Gastroesophageal sphincter (tissue), 3 donors: ENCODE measurements around the gene TMEM108.

Source experiments
- CTCF ChIP-seq, 4 experiments: fragments of 200-600 bp in 2 of 4; fragments of 450-650 bp in 2 of 4; sonication (generic) in 1 of 4; IDR thresholded peaks; one replicate each; pipeline ENCODE4 v1.5.1; 2017 to 2019; ENCODE audit warnings: antibody characterized with exemption in 4 of 4, mild to moderate bottlenecking in 2 of 4, moderate library complexity in 2 of 4
- POLR2A ChIP-seq, 2 donors: fragments of 450-650 bp; IDR thresholded peaks; one replicate each; pipeline ENCODE4 v1.6.1; 2017; ENCODE audit warnings: antibody characterized with exemption in 2 of 2, mild to moderate bottlenecking in 2 of 2, moderate library complexity in 1 of 2
- POLR2AphosphoS5 ChIP-seq: sonication (generic); formaldehyde crosslinking; IDR thresholded peaks from one replicate; pipeline ENCODE4 v1.6.1; 2017; ENCODE audit warnings: antibody characterized with exemption

GRCh38 chr3:133294253-133294652 is 256.1 kb downstream of the TMEM108 start:
- TF ChIP-seq CTCF (IDR thresholded peaks at IDR 0.05) (no peak), POLR2A (IDR thresholded peaks at IDR 0.05) (no peak), POLR2AphosphoS5 (no peak)
